K562 (cell line): ENCODE data around the gene NUP188. TPM values are rescaled to one million over a fixed set of nuclear protein-coding genes. Genes with fewer than 3 reads are reported as not detected.

ENCODE experiments used
- ATF4 ChIP-seq: fragments of 450-650 bp; formaldehyde crosslinking; IDR thresholded peaks from 2 replicates; pipeline ENCODE4 v1.4.0; 2022; ENCODE audit warnings: mild to moderate bottlenecking, moderate library complexity
- CHD4 ChIP-seq: fragments of 200-600 bp; sonication (generic); IDR thresholded peaks from 3 replicates; pipeline ENCODE4 v1.6.1; 2012; ENCODE audit warnings: low read depth, mild to moderate bottlenecking, mixed read lengths, low read length, inconsistent platforms; ENCODE audit not compliant: insufficient read depth, insufficient replicate concordance, poor library complexity, severe bottlenecking
- HDAC1 ChIP-seq, 2 experiments: fragments of 450-650 bp; IDR thresholded peaks; 2 replicates each; pipeline ENCODE4 v1.6.1; 2016 to 2017; ENCODE audit warnings: inconsistent platforms in 1 of 2, mild to moderate bottlenecking in 1 of 2, moderate library complexity in 1 of 2
- KDM2B ChIP-seq: fragments of 250-450 bp; sonication (Bioruptor Pico); IDR thresholded peaks from 2 replicates; pipeline ENCODE4 v1.8.0; 2021; ENCODE audit warnings: mild to moderate bottlenecking, moderate library complexity
- LARP7 ChIP-seq: fragments of 450-650 bp; IDR thresholded peaks from 2 replicates; pipeline ENCODE4 v1.6.1; 2016
- PYGO2 ChIP-seq: fragments of 450-650 bp; IDR thresholded peaks from 2 replicates; pipeline ENCODE4 v1.6.1; 2016; ENCODE audit warnings: mild to moderate bottlenecking, missing genetic modification characterization, moderate library complexity, missing compliant biosample characterization
- RREB1 ChIP-seq: fragments of 250-450 bp; sonication (Bioruptor Pico); IDR thresholded peaks from 2 replicates; pipeline ENCODE4 v1.4.0; 2020
- SIRT6 ChIP-seq: IDR thresholded peaks from one replicate; pipeline ENCODE4 v1.6.1; 2012; ENCODE audit warnings: low read depth, mild to moderate bottlenecking, control low read depth, inconsistent platforms, low read length, moderate library complexity
- SP2 ChIP-seq: IDR thresholded peaks from 2 replicates; pipeline ENCODE4 v1.6.1; 2011; ENCODE audit warnings: mild to moderate bottlenecking, low read depth, low read length, moderate library complexity; ENCODE audit not compliant: poor library complexity, severe bottlenecking; ENCODE audit errors: extremely low read depth
- SREBF1 ChIP-seq: fragments of 150-350 bp; IDR thresholded peaks from 2 replicates; pipeline ENCODE4 v1.6.1; 2014; ENCODE audit warnings: antibody characterized with exemption, low read depth, low read length, borderline replicate concordance
- ZHX1 ChIP-seq: fragments of 150-350 bp; conservative IDR thresholded peaks from 2 replicates; pipeline ENCODE4 v1.6.1; 2014; ENCODE audit warnings: low read length
- ZNF764 ChIP-seq: fragments of 250-450 bp; sonication (Bioruptor Pico); IDR thresholded peaks from 2 replicates; pipeline ENCODE4 v1.4.0; 2020; ENCODE audit warnings: low read depth, mild to moderate bottlenecking, moderate library complexity
- ZNF780A ChIP-seq: fragments of 250-450 bp; sonication (Bioruptor Pico); IDR thresholded peaks from 2 replicates; pipeline ENCODE4 v1.5.0; 2021; ENCODE audit warnings: mild to moderate bottlenecking
- polyA plus RNA-seq, 8 experiments: library from polyadenylated mRNA; depleted of rRNA in 4 of 8; stranded (reverse) in 5 of 8; unstranded in 3 of 8; fragments of >200 nt; fragmentation: Nextera tagmentation in 2 of 8; fragmentation: Illumina TruSeq in 1 of 8; extraction: Ambion mirVana in 2 of 8; extraction: Trizol in 1 of 8; gene quantifications; 2 replicates each; pipeline versions ENCODE4 v1.2.1 to v1.2.3, GENCODE V29; 2011 to 2014; ENCODE audit warnings: inconsistent platforms in 1 of 8, missing spikeins in 1 of 8
- total RNA-seq, 7 experiments: library from RNA; depleted of rRNA in 6 of 7; stranded (reverse); fragments of >200 nt in 6 of 7; fragmentation: Illumina TruSeq in 2 of 7; extraction: Trizol in 2 of 7; gene quantifications; 2 replicates each; pipeline versions ENCODE4 v1.2.1 to v1.2.3, GENCODE V29; 2011 to 2021; ENCODE audit warnings: low replicate concordance in 1 of 7
- TF ChIP-seq, protein P1 (sequence below), 2 experiments: IDR thresholded peaks in 1 of 2; conservative IDR thresholded peaks in 1 of 2; 2 replicates each; pipeline ENCODE4 v1.6.1; 2016; ENCODE audit warnings: low read depth in 2 of 2, mild to moderate bottlenecking in 1 of 2, missing compliant biosample characterization in 1 of 2, missing genetic modification characterization in 1 of 2, moderate library complexity in 1 of 2

The NUP188 gene
- total and polyA plus RNA-seq, 9 of the 15 experiments (the other 6 are each of a cell fraction or from before 2014, with no cell fraction given): 11.7 to 135 (median 70.6) TPM

GRCh38 chr9:129036241-129036922, 88.9 kb downstream of the NUP188 start, which contains the start of gene MIGA2 (continued):
- TF ChIP-seq ATF4 (CRISPR knock-in tag) (no peak), SREBF1 (no peak), HDAC1 (IDR thresholded peaks at IDR 0.05) (peak in 1 of 2 experiments; percentile 87; a peak in 2 of 4 replicates), ZNF780A (CRISPR knock-in tag) (no peak), SP2 (no peak), PYGO2 (tag) (no peak), RREB1 (no peak), ZHX1 (no peak), ZNF764 (CRISPR knock-in tag) (no peak), LARP7 (no peak), SIRT6 (no peak), KDM2B (CRISPR knock-in tag) (peak; percentile 81; the same call in 1 of the 2 replicates), CHD4 (no peak)
- TF ChIP-seq, protein P1, sequence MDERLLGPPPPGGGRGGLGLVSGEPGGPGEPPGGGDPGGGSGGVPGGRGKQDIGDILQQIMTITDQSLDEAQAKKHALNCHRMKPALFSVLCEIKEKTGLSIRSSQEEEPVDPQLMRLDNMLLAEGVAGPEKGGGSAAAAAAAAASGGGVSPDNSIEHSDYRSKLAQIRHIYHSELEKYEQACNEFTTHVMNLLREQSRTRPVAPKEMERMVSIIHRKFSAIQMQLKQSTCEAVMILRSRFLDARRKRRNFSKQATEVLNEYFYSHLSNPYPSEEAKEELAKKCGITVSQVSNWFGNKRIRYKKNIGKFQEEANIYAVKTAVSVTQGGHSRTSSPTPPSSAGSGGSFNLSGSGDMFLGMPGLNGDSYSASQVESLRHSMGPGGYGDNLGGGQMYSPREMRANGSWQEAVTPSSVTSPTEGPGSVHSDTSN (CRISPR knock-in tag; IDR thresholded peaks at IDR 0.05; ENCODE audit: low read depth): no peak
- TF ChIP-seq, protein P1 (tag; conservative IDR thresholded peaks at IDR 0.05; ENCODE audit: low read depth): peak; percentile 92
